GM21717 (cell line): ENCODE results near the gene FOXP1.

Source experiments
- ATAC-seq: cut with Tn5 transposase; IDR thresholded peaks from one replicate; pipeline ENCODE4 v1.9.1; 2021; ENCODE audit warnings: mild to moderate bottlenecking, moderate library complexity; ENCODE audit not compliant: unreplicated experiment

FOXP1 gene

DNA sequence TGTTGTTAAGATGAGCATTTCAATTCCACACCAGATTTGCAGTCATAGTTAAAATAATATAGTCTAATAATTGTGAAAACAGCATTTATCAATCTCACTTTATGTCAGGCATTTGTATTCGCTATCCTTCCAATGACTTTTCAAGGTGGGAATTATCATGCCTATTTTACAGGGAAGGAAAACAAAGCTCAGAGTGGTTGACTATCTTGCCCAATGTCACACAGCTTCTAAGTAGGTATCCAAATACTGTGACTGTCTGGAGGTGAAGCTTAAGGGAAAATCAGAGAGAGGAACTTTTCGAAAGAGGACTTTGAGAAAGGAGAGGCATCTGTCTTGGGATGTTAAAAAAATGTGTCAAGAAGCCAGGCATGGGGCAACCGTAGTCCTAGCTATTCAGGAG, 443.1 kb downstream of the FOXP1 start:
- ATAC-seq = no peak

DNA sequence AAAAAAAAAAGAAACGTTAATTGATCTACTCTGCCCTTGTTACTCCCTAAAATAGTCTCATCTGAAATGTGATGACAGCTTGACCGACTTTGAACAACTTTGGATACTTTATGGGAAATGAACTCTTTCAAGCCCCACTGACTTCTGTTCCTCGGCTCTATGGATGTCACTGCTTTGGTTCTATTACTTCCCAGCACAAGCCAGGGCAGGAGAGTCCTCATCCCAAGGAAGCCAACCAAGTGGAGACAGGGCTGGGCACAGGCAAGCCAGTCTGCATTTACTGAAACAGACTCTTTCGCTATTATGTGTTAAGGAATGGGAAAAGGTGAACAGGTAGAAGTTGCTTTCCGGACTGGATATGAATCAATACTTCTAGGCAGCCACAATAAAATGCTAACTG, 444.0 kb downstream of the FOXP1 start:
- ATAC-seq = no peak

DNA sequence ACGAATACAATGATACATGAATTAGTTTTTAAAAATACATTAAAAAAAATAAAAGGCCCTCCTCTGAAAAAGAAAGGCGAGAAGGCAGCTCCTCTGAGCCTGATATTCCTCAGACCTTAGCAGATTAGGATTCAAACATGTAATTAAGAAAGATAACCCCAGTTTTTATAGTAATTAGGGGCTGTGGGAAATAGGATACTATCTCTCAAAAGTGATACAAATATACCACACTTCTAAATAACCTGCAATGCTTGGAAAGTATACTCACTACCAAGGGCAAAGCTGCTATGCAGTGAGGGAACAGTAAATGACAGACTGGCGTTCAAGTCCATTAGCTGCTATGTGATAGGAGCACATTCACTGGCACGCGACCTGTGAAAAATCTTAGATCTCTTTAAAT, 445.1 kb downstream of the FOXP1 start:
- ATAC-seq = no peak

- ATAC-seq = no peak
These were observed 447.3 kb downstream of the FOXP1 start for GRCh38 chr3:71136276-71136675.

DNA sequence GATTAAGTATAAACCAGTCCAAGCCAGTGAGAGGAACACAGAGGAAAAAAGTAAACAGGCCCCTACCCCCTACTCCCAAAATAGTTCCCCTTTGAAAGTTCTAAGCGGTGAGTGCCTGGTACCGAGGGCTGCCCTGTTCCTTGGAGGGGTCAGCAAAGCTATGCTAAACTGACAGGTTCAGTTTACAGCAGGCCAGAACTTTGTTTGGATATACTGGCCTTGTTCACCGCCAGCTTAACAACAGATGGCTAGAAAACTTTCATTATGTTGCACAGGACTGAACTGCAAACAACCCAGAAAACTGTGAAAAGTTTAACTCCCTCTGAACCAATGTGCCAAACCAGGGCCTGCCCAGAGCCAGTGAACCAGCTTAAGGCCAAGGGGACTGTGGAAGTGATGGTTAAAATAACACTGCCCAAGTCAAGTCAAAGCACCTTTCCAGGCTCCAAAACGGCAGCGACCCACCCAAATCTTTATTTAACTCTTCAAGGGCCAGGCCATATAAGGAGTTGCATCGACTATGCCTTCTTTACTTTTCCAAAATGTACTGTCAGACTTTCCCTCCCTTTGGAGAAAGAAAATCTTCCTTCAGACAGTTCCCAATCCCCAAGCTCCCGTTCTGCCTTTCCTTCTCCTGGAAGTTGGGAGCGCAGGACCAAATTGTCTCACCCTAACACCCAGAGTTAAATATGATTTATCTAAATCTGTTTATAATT, 448.0 kb downstream of the FOXP1 start:
- no peak for ATAC-seq

- ATAC-seq = no peak
These were observed 449.0 kb downstream of the FOXP1 start for GRCh38 chr3:71134521-71134920.

- no peak for ATAC-seq
These were observed 449.7 kb downstream of the FOXP1 start for GRCh38 chr3:71133865-71134264.

- ATAC-seq = no peak
These were observed 450.4 kb downstream of the FOXP1 start for GRCh38 chr3:71132995-71133730.

DNA sequence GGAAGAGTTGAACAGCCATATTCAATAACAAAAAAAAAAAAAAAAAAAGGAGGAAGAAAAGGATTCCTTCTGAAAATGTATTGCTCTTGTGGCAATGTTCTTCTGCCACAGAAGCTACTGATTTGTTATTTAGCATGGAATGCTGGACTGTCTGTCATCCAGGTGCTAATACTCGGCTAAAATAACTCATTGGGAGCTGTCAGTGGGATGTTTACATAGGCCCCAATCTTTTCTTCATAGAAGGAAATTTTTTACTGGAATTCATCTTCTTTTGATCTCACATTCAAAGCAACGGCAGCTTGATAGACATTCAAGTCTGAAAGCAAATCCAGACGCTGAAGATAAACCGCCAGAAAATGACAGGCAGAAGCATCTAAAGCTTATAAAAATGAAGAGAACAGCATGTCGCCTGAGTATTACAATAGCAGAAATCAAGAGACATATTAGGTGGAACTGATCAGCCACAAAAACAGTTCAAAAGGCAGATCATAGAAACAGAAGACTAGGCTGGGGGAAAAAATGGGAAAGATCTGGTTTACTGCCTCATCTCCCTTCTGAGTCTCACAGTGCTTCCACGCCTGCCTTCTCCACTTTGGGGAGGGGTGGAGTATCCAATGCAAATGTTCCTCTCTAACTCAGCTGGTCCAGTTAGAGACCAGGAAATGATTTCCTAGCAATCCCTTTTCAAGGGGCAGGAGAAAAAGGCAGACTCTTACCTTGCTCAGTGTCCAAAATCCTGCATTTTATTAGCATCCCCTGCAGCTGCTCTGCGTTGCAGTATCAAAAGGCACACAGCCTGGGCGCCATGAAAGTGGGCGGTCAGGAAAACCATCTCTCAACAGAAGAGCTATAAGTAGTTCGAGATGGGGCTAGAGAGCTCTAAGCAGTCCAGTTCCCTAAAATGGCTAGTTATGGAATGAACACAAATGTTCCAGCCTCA, 451.9 kb downstream of the FOXP1 start:
- no peak for ATAC-seq

DNA sequence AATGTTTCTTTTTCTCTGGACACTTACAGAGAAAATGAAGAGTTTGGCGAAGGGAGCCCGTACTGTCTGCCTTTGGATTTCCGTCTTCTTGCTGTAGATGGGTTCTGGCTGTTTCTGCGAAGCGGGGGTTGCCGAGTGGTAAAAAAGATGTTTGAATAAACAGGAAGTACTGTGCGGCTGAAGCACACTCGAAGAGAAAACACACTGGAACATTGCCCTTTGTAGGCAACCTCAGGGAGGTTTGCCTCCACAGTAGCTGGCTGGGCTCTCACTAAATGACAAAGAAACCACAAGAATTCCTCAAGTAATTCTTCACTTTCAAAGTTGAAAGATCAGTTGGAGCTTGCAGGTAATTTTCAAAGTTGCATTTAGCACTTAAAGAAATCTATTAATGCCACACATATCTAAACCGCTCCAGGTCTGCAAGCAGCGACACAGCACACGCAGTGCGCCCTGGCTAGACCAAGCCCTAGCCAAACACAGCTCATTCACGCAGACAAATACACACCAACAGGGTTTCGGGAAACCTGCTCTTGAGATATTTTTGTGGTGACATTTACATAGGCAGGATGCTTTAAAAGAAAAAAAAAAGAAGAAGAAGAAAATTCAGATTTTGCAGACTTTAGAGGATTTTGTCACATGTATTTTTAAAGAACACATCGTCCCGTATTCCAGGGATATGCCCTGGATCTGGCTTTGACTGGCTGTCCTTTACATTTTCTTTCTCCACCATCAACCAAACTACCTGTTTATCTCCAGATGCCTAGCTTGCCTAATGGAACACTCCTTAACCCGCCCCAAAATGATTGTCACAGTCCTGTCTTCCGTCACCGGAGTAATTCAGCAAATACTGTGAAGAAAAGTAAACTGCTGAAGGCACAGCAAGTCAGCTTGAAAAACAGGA, 452.8 kb downstream of the FOXP1 start:
- peak; percentile 74 for ATAC-seq

DNA sequence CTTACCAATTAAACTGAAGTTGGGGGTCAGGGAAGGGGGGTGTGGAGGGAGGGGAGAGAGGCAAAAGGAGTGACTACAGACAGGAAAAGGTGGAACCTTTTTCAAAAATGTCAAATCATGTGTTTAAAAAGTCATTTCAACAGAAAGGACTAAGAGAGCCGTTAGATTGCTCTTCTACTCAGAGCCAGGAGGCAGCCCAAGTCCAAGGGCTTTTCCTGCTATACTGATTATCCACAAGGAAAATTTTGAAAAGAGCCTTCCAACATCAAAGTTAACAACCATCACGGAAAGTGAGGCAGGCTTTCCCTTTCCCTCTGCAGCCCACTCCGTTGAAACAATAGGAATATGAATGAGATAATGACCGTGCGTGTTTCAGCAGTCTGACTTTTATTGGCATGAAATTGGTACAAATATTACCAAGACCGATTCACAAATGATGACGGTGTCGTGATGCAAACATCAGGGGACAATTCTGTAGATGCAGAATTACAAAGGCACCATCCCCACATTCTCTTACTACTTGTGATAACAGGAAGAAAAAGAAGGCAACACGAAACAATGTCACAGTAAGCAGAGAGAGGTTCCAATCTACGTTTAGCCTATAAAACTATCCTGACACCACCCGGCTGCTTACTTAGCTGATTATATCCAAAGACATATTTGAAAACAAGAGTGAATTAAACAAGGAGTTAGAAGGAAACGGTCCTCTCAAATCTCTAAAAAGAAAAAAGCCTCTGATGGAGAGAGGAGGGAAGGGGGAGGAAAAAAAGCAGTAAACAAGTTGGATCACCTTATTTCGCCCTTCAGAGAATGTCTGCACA, 453.7 kb downstream of the FOXP1 start:
- no peak for ATAC-seq

GRCh38 chr3:71128961-71129360, 454.6 kb downstream of the FOXP1 start:
- no peak for ATAC-seq

DNA sequence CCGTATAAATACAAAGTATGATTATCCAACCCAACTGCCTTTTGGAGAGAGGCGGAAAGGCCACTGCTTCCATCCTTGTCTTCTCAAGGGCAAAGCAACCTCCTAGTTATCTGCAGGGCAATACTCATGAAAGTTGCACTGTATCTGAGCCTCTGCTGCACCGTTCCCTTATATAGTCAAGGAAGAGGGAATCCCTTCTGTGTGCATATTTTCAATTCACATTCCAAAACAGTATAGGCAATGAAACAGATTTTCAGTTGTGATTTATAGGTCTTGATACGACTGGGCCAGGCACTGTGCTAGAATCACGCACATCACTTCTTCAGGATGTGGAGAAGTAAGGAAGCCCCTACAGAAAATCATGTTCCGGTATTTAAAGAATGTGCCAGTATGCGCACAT, 455.7 kb downstream of the FOXP1 start:
- ATAC-seq = no peak

- no peak for ATAC-seq
These were observed 456.3 kb downstream of the FOXP1 start for GRCh38 chr3:71127052-71127831.

GRCh38 chr3:71125738-71126137, 457.8 kb downstream of the FOXP1 start:
- no peak for ATAC-seq

DNA sequence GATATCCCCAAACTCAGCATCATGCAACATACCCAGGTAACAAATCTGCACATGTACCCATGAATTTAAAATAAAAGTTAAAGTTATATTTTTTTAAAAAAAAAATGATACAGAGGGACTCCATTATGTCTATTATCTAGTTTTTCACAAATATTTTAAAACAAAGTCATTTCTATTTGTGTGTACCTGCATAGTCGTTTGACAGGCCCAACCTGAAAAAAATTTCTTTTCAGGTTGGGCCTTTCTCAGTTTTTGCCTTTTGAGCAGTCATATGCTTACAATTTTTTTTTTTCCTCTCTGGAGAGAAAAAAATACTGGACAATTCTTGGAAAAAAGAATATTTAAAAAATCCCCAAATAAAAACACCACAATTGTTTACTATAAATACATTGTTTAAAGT, 459.5 kb downstream of the FOXP1 start:
- no peak for ATAC-seq

DNA sequence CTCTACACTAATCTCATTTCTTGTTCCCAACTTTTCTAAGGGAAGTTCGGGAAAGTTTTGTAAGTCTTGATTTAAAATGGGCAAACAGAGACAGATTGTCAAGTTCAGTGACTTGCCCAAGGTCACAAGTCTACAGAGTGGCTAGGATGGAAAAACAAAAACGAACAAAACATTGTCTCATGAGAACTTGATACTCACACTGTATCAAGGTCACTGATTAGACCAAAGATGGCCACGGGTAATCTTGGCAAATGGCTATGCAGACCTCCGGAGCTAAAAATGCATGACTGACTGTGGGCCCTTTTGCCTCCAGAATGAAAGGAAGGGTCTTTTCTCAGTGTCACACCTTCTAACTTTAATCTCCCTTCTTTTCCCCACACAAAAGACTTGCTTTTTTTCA, 460.9 kb downstream of the FOXP1 start:
- no peak for ATAC-seq

DNA sequence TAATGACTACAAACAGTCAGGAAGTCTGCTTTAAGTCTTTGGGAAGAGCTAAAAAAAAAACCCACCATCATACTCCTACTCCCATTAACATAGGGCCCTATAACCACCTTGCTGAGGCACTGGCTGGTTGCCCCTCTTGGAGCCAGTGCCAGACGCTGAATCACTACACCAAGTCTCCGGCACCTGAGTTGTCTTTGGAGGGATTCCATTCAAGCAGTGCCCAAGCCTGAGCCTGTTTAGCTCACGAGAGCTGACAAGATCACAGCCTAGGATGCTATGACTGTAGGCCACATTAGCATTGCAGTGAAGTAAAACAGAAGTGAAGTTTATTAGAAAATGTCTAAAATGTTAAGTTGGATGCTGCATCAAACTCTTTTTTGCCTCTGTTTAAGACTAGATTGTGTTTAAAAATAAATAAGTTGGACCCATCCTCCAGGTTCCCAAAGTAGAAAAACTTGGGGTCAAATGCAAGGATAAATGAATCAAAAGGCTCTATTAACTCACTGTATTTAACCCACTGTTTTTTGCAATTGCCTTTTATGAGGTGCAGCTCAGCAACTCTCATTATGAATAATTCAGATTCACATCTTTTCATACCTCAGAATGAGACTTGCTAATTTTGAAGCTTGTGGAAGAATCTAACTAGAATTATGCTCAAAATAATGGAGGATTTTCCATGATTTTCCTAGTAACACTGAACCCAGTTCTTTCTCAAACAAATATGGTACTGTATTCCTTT, 461.9 kb downstream of the FOXP1 start:
- no peak for ATAC-seq
